Aorta (tissue), 5 donors: ENCODE data around the gene ERI2. TPM values are rescaled to one million over a fixed set of nuclear protein-coding genes. Genes with fewer than 3 reads are reported as not detected.
A peak's percentile ranks its signal among the peaks of the same experiment; 100 is the strongest.
"Not testable (repeated sequence)": the region's sequence is repeated elsewhere in the genome, so short reads cannot be mapped to it uniquely, and the experiment has no call there.

Source experiments
- ATAC-seq: fragments of 200-7000 bp; cut with Tn5 transposase; one replicate; pipeline ENCODE4 v1.9.1; 2022; ENCODE audit warnings: moderate library complexity; ENCODE audit not compliant: low FRiP score
- DNase-seq, 2 donors: peaks; one replicate each; pipeline ENCODE4 v3.0.0-alpha.2; 2020
- H3K27ac ChIP-seq, 2 donors: one replicate each; pipeline ENCODE4 v1.5.1; 2013; ENCODE audit warnings: low read length in 2 of 2, mild to moderate bottlenecking in 2 of 2, moderate library complexity in 2 of 2, control low read depth in 1 of 2, inconsistent platforms in 1 of 2, low read depth in 1 of 2
- H3K27me3 ChIP-seq, 2 donors: one replicate each; pipeline ENCODE4 v1.6.1; 2013; ENCODE audit warnings: control low read depth in 1 of 2, low read length in 1 of 2, mild to moderate bottlenecking in 1 of 2, moderate library complexity in 1 of 2; ENCODE audit not compliant: insufficient read depth in 2 of 2, control insufficient read depth in 1 of 2
- H3K36me3 ChIP-seq, 2 donors: one replicate each; pipeline ENCODE4 v1.6.1; 2013; ENCODE audit warnings: control low read depth in 1 of 2, low read length in 1 of 2, mild to moderate bottlenecking in 1 of 2; ENCODE audit not compliant: insufficient read depth in 2 of 2, control insufficient read depth in 1 of 2
- H3K4me1 ChIP-seq, 2 donors: one replicate each; pipeline ENCODE4 v1.6.1; 2013; ENCODE audit warnings: low read length in 2 of 2, control low read depth in 1 of 2, mild to moderate bottlenecking in 1 of 2, moderate library complexity in 1 of 2; ENCODE audit not compliant: insufficient read depth in 2 of 2, control insufficient read depth in 1 of 2
- H3K4me3 ChIP-seq, 2 donors: one replicate each; pipeline ENCODE4 v1.5.1; 2013; ENCODE audit warnings: low read length in 2 of 2, control low read depth in 1 of 2, mild to moderate bottlenecking in 1 of 2
- H3K9me3 ChIP-seq: one replicate; pipeline ENCODE4 v1.6.1; 2013; ENCODE audit warnings: mild to moderate bottlenecking, low read length; ENCODE audit not compliant: control insufficient read depth
- WGBS, 2 donors: extraction: QIAGEN DNeasy Blood & Tissue Kit; methylation state at CpG; one replicate each; pipeline ENCODE4 v1.1.7; 2013; 5-methylcytosine and 5-hydroxymethylcytosine counted together
- intact Hi-C, 2 donors: fragments of 100-400 bp; cut with DNase I; formaldehyde crosslinking; loops; one replicate each; pipeline versions ENCODE4 v1.14.2 to v1.15.0; 2022
- polyA plus RNA-seq, 2 donors: library from polyadenylated mRNA; stranded (reverse); fragments of 200-250 nt; gene quantifications; one replicate each; pipeline ENCODE4 v1.2.3, GENCODE V29; 2013
- total RNA-seq, 2 donors: library from RNA; stranded (reverse); fragmentation: NEBNext Ultra II Directional; extraction: Animal tissue kit (Norgen Biotek cat#: 25700); gene quantifications; one replicate each; pipeline ENCODE4 v1.2.1, GENCODE V29; 2021
- donor health status: healthy with polysubstance abuse.
- donor health status: Bipolar disorder and iron deficiency.
- donor health status: DM: no; HTN: no; CAD: no.
- donor health status: DM: no; HTN: no; CAD: no.
- donor health status: DM: yes; HTN: yes; CAD: no.

The ERI2 gene
- total and polyA plus RNA-seq, 4 donors = 6.7 to 14.3 (median 13.5) TPM

DNA sequence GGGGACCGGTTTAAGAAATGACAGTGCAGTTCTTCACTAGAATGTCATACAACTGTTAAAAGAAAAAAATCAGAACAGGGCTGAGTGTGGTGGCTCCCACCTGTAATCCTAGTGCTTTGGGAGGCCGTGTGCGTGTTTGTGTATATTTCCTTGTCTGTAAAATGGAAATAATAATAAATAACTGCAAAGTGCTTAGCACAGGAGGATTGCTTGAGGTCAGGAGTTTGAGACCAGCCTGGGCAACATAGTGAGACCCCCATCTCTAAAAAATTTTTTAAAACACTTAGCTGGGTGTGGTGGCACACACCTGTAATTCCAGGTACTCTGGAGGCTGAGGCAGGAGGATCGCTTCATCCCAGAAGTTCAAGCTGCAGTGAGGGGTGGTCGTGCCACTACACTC lies 40.0 kb downstream of the ERI2 start:
- intact Hi-C loops = no loop called here
- 89 to 90% methylated on average over 5 of the region's 5 CpGs for WGBS, 2 donors

DNA sequence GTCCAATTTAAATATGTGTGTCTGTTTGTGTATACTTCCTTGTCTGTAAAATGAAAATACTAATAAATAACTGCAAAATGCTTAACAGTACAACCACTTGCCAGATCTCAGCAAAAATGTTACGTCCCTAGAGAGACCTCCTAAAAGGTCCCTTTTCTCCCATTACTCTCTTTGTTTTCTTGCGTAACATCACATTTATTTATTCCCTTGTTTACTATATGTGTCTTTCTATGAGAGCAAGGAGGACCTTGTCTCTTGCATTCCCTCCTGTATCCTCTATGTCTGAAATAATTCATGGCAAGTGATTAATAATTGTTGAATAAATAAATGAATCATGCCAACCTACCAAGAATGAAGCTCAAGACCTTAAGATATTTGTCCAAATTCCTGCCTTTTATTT lies 40.5 kb downstream of the ERI2 start:
- intact Hi-C loops = no loop called here
- Histone ChIP-seq H3K4me1 (no peaks in the 10 kb centered on the region), H3K36me3 (no peaks in the 10 kb centered on the region), H3K9me3 (no peaks in the 10 kb centered on the region), H3K27me3 (no peaks in the 10 kb centered on the region), H3K4me3 (no peak overlapping the region), H3K27ac (no peak overlapping the region)
- ATAC-seq (no peak), DNase-seq (no peak)
- 93 to 98% methylated on average over 2 of the region's 2 CpGs for WGBS, 2 donors

More for the DNA sequence above, 40.0 kb downstream of the ERI2 start:
- Histone ChIP-seq H3K27me3 (no peaks in the 10 kb centered on the region), H3K9me3 (no peaks in the 10 kb centered on the region), H3K4me1 (no peaks in the 10 kb centered on the region), H3K4me3 (no peak overlapping the region), H3K27ac (no peak overlapping the region), H3K36me3 (no peaks in the 10 kb centered on the region)
- DNase-seq = no peak
- ATAC-seq = no peak

DNA sequence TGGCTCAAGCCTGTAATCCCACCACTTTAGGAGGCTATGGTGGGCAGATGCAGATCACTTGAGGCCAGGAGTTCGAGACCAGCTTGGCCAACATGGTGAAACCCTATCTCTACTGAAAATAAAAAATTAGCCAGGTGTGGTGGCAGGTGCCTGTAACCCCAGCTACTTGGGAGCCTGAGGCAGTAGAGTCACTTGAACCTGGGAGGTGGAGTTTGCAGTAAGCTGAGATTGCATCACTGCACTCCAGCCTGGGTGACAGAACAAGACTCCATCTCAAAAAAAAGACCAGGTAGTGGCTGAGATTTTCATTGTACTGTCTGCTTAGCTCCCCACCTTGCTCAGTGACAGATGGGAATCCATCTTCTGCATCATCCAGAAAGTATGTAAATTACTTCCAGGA lies 41.8 kb downstream of the ERI2 start:
- H3K4me3 ChIP-seq, H3K9me3 ChIP-seq, DNase-seq, H3K27me3 ChIP-seq, H3K4me1 ChIP-seq, H3K36me3 ChIP-seq, intact Hi-C loops, ATAC-seq, H3K27ac ChIP-seq: not testable (repeated sequence)
- 76 to 81% methylated on average over 1 of the region's 1 CpG for WGBS, 2 donors

DNA sequence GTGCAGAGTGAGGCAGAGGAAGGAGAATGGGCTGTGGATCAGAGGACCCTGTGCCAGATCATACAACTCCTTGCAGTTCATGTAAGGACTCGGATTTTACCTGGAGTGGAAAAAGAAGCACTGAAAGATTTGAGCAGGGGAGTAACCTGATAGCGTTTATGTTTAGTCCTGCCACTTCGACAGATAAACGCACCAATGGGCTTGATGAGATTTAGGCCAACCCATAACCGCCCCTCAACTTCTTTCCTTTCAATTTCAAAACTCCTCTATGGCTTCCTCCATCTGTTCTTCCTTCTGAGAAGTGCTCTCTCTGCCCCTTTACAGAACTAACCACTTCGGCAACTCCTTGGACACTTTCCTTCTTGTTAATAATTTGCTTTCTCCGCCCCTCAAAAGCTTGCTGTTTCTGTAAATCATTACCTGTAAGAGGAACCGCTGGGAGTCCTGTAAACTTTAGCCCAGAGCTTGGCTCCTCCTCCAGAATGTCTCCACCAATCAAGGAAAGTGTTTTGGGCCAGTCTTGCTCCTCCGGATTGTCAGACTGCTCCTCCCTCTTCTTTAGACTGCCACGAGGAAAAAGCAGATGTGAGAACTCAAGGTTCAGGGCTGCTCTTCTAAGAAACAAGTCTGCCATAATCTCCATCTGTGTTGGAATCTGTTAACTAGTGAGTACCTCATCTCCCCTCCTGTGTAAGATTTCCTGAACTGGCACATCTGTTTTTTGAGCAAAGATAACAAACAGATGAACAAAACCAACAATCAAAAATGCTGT lies 42.6 kb downstream of the ERI2 start, which contains the start of gene ACSM3:
Gene ACSM3 (plus strand): TSS at position 554 of the 772 bp plus-strand sequence. CDS start 6,021 bp downstream, outside the sequence.
- DNase-seq (peak in 1 of 2 donors; percentile 58), ATAC-seq (peak; percentile 91)
- 16 to 20% methylated on average over 10 of the region's 10 CpGs for WGBS, 2 donors
- intact Hi-C loops = no loop called here
- H3K27ac ChIP-seq = peak within 1 kb of the TSS in 1 of 2 donors; percentile 76
- no peaks in the 10 kb centered on the region for H3K36me3 ChIP-seq
- H3K9me3 ChIP-seq = no peaks in the 10 kb centered on the region
- H3K4me3 ChIP-seq = peak within 1 kb of the TSS; percentile 46 to 94
- no peaks in the 10 kb centered on the region for H3K4me1 ChIP-seq
- H3K27me3 ChIP-seq = no peaks in the 10 kb centered on the region

DNA sequence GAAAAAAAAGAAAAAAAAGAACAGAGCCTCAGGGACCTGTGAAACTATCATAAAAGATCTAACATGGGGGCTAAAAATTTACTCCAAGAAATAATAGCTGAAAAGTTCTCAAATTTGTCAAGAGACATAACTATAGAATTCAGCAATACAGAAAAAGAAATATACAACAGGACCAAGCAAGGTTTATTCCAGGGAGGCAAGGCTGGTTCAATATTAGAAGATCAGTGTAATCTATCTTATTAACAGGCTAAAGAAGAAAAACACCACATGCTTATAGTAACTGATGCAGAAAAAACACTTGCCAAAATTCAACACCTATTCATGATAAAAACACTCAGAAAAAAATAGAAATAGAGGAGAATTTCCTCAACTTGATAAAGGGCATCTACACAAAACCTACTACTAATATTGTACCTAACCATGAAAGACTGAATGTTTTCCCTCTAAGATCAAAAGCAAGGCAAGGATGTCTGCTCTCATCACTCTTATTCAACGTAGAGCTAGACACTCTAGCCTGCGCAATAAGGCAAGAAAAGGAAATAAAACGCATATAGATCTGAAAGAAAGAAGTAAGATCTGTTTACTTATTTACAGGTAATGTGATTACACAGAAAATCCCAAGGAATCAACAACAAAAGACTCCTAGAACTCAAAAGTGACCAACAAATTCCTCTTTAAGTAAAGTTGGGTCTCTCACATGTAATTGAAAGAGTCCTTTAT lies 43.7 kb downstream of the ERI2 start:
- H3K36me3 ChIP-seq = no peaks in the 10 kb centered on the region
- ATAC-seq (no peak), DNase-seq (no peak)
- H3K27ac ChIP-seq = no peak overlapping the region
- WGBS, 2 donors = 87 to 91% methylated on average over 3 of the region's 3 CpGs
- H3K27me3 ChIP-seq = no peaks in the 10 kb centered on the region
- H3K4me1 ChIP-seq = no peaks in the 10 kb centered on the region
- H3K9me3 ChIP-seq = no peaks in the 10 kb centered on the region
- intact Hi-C loops = no loop called here
- H3K4me3 ChIP-seq = no peak overlapping the region

DNA sequence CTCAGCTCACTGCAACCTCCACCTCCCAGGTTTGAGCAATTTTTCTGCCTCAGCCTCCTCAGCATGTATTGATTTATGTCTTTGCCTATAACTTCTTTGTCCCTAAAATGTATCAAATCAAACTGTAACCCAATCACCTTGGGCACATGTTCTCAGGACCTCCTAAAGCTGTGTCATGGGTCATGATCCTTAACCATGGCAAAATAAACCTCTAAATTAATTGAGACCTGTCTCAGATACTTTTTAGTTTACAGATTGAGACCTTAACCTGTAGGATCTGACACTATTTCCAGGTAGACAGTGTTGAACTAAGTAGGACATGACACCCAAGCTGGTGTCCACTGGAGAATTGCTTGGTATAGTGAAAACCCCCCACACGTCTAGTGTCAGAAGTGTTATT lies 45.1 kb downstream of the ERI2 start:
- Histone ChIP-seq H3K27ac (no peak overlapping the region), H3K36me3 (no peaks in the 10 kb centered on the region), H3K4me1 (no peaks in the 10 kb centered on the region), H3K4me3 (no peak overlapping the region), H3K27me3 (no peaks in the 10 kb centered on the region), H3K9me3 (no peaks in the 10 kb centered on the region)
- intact Hi-C loops = no loop called here
- ATAC-seq (no peak), DNase-seq (no peak)
- 79 to 82% methylated on average over 1 of the region's 1 CpG for WGBS, 2 donors

DNA sequence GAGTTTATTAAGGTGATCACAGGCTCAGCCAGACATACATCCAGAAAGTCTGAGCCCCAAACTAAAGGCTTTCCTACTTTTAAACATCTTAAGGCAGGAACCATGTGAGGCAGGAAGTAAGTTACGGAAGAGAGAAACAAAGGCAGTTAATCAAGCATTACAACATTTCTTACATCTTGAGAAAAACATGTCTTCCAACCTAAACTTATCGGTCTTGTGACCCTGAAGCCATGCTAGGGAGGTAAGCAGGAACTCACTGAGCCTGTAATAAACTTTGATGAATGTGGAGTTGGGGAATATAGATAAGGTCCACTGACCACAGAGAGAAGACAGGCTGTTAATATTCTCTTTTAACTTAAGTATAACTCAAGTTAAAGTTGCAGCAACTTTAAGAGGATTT lies 45.9 kb downstream of the ERI2 start:
- WGBS, 2 donors = 66% methylated on average over 2 of the region's 2 CpGs
- Histone ChIP-seq H3K4me3 (no peak overlapping the region), H3K27ac (no peak overlapping the region), H3K9me3 (no peaks in the 10 kb centered on the region), H3K4me1 (no peaks in the 10 kb centered on the region), H3K27me3 (no peaks in the 10 kb centered on the region), H3K36me3 (no peaks in the 10 kb centered on the region)
- intact Hi-C loops = no loop called here
- ATAC-seq (no peak), DNase-seq (no peak)

DNA sequence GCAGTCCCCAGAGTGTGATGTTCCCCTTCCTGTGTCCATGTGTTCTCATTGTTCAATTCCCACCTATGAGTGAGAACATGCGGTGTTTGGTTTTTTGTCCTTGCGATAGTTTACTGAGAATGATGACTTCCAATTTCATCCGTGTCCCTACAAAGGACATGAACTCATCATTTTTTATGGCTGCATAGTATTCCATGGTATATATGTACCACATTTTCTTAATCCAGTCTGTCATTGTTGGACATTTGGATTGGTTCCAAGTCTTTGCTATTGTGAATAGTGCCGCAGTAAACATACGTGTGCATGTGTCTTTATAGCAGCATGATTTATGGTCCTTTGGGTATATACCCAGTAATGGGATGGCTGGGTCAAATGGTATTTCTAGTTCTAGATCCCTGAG lies 50.5 kb downstream of the ERI2 start:
- ATAC-seq, intact Hi-C loops: not testable (repeated sequence)

DNA sequence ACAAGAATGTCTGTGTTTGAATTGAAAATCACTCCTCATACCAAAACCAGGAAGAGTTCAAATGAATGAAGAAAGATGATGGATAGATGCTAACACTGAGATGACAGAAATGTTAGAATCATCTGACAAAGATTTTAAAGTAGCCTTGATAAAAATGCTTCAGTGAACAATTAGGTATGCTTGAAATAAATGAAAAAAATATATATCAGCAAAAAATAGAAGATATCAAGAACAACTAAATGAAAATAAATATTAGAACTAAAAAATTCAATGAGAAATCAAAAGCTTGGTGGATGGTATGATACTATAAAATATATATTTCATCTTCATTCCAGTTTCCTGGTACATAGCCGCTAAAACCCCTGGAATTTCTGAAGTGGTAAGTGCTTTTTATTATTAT lies 51.0 kb downstream of the ERI2 start:
- H3K36me3 ChIP-seq = no peaks in the 10 kb centered on the region
- WGBS, 2 donors = 85 to 89% methylated on average over 1 of the region's 1 CpG
- no peaks in the 10 kb centered on the region for H3K4me1 ChIP-seq
- no peak for DNase-seq
- no peak for ATAC-seq
- no peak overlapping the region for H3K27ac ChIP-seq
- H3K4me3 ChIP-seq = no peak overlapping the region
- intact Hi-C loops = no loop called here
- no peaks in the 10 kb centered on the region for H3K27me3 ChIP-seq
- H3K9me3 ChIP-seq = no peaks in the 10 kb centered on the region

More for the DNA sequence above, 50.5 kb downstream of the ERI2 start:
- H3K27me3 ChIP-seq, H3K27ac ChIP-seq, H3K4me3 ChIP-seq, DNase-seq, H3K36me3 ChIP-seq, H3K4me1 ChIP-seq, H3K9me3 ChIP-seq: not testable (repeated sequence)
- 92 to 97% methylated on average over 2 to 3 of the region's 5 CpGs for WGBS, 2 donors
